GM12878 (cell line): Measurements from ENCODE around the gene HOATZ. TPM values are rescaled to one million over a fixed set of nuclear protein-coding genes. Genes with fewer than 3 reads are reported as not detected.
A peak's percentile ranks its signal among the peaks of the same experiment; 100 is the strongest.

Source experiments
- ATAC-seq: fragments of 200-7000 bp; cut with Tn5 transposase; 3 replicates; pipeline ENCODE4 v1.9.1; 2020; ENCODE audit warnings: mild to moderate bottlenecking, moderate library complexity
- BruUV-seq: library from RNA; stranded (reverse); fragments of 400-500 nt; replicated peaks from 2 replicates; lab custom pipeline; 2021; lab: Mats Ljungman, UMichigan
- CTCF ChIA-PET: fragments of 300-600 bp; sonication (Branson Sonifier 250); formaldehyde crosslinking; extraction: SDS; loops from one replicate; lab custom pipeline; 2021; ENCODE audit warnings: inconsistent platforms; lab: Yijun Ruan, JAX
- POLR2A ChIA-PET: fragments of 350-600 bp; formaldehyde crosslinking; extraction: SDS; loops from one replicate; lab custom pipeline; 2021; ENCODE audit warnings: inconsistent platforms; lab: Charles Lee
- RAD21 ChIA-PET: fragments of 300-600 bp; sonication (Branson Sonifier 250); formaldehyde crosslinking; loops from one replicate; lab custom pipeline; 2023; ENCODE audit warnings: antibody characterized with exemption; ENCODE audit not compliant: unreplicated experiment; lab: Charles Lee
- SMC1A ChIA-PET: fragments of 300-600 bp; sonication (Branson Sonifier 250); formaldehyde crosslinking; loops from one replicate; lab custom pipeline; 2023; ENCODE audit not compliant: unreplicated experiment, uncharacterized antibody; lab: Charles Lee
- DNase-seq: peaks from one replicate; pipeline ENCODE4 v3.0.0-alpha.2; 2011; ENCODE audit warnings: low read depth, low spot score
- FAIRE-seq: peaks from 3 replicates; lab custom pipeline; 2011; peaks lifted over from hg19 to GRCh38; lab: Jason Lieb, UNC
- H2AFZ ChIP-seq: 2 replicates; pipeline ENCODE4 v1.6.0; 2011; ENCODE audit warnings: low read depth, low read length, control low read depth; ENCODE audit not compliant: control insufficient read depth
- H3K27ac ChIP-seq: 2 replicates; pipeline ENCODE4 v1.5.1; 2011; ENCODE audit warnings: control low read depth; ENCODE audit not compliant: control insufficient read depth, insufficient read depth
- H3K27me3 ChIP-seq, 2 experiments: replicated peaks in 1 of 2; 2 replicates each; pipeline versions ENCODE4 v1.6.0 to v1.6.1; 2011; ENCODE audit warnings: low read length in 1 of 2; ENCODE audit not compliant: control insufficient read depth in 2 of 2, insufficient read depth in 2 of 2
- H3K36me3 ChIP-seq, 2 experiments: 2 replicates each; pipeline ENCODE4 v1.5.1; 2011; ENCODE audit warnings: low read length in 1 of 2; ENCODE audit not compliant: control insufficient read depth in 2 of 2, insufficient read depth in 2 of 2
- H3K4me1 ChIP-seq: 2 replicates; pipeline ENCODE4 v1.6.1; 2011; ENCODE audit warnings: mild to moderate bottlenecking, low read length, moderate library complexity, mixed read lengths; ENCODE audit not compliant: control insufficient read depth, insufficient read depth
- H3K4me2 ChIP-seq: 2 replicates; pipeline ENCODE4 v1.6.0; 2011; ENCODE audit warnings: control low read depth; ENCODE audit not compliant: control insufficient read depth, insufficient read depth
- H3K4me3 ChIP-seq: fragments of 200-600 bp; sonication (generic); 2 replicates; pipeline ENCODE4 v1.5.1; 2016
- H3K79me2 ChIP-seq: 2 replicates; pipeline ENCODE4 v1.6.0; 2011; ENCODE audit warnings: low read length; ENCODE audit not compliant: control insufficient read depth, insufficient read depth
- H3K9ac ChIP-seq: 2 replicates; pipeline ENCODE4 v1.8.0; 2011; ENCODE audit warnings: low read length, control low read depth, mixed read lengths; ENCODE audit not compliant: control insufficient read depth, insufficient read depth
- H3K9me3 ChIP-seq: replicated peaks from 3 replicates; pipeline ENCODE4 v1.5.1; 2011; ENCODE audit warnings: mild to moderate bottlenecking, low read length; ENCODE audit not compliant: control insufficient read depth, insufficient read depth
- H4K20me1 ChIP-seq: 2 replicates; pipeline ENCODE4 v1.6.0; 2011; ENCODE audit not compliant: control insufficient read depth, insufficient read depth
- BCL3 ChIP-seq: IDR thresholded peaks from 2 replicates; pipeline ENCODE4 v1.6.1; 2011; ENCODE audit warnings: borderline replicate concordance, low read depth, mild to moderate bottlenecking, moderate library complexity, low read length; ENCODE audit not compliant: insufficient read depth, poor library complexity, severe bottlenecking
- CBX5 ChIP-seq: sonication (generic); IDR thresholded peaks from 2 replicates; pipeline ENCODE4 v1.6.1; 2016; ENCODE audit warnings: low read depth, moderate library complexity, mild to moderate bottlenecking, inconsistent platforms
- CTCF ChIP-seq, 3 experiments: IDR thresholded peaks in 2 of 3; conservative IDR thresholded peaks in 1 of 3; 2 replicates each; pipeline ENCODE4 v1.5.1; 2011; ENCODE audit warnings: low read depth in 3 of 3, low read length in 3 of 3, mild to moderate bottlenecking in 3 of 3, control low read depth in 2 of 3, moderate library complexity in 2 of 3, inconsistent platforms in 1 of 3, mixed read lengths in 1 of 3; ENCODE audit not compliant: control insufficient read depth in 2 of 3, insufficient read depth in 1 of 3; ENCODE audit errors: extremely low read depth in 1 of 3
- E2F4 ChIP-seq: IDR thresholded peaks from 2 replicates; pipeline ENCODE4 v1.6.1; 2012; ENCODE audit warnings: low read depth, low read length, improper control_type of control experiment
- EED ChIP-seq: sonication (generic); IDR thresholded peaks from 2 replicates; pipeline ENCODE4 v1.6.1; 2016; ENCODE audit warnings: antibody characterized with exemption, low read depth
- FOXK2 ChIP-seq: fragments of 450-650 bp; IDR thresholded peaks from 2 replicates; pipeline ENCODE4 v1.6.1; 2017; ENCODE audit warnings: mild to moderate bottlenecking, moderate library complexity
- HDAC2 ChIP-seq: fragments of 200-600 bp; sonication (generic); IDR thresholded peaks from 2 replicates; pipeline ENCODE4 v1.6.1; 2017
- HDGF ChIP-seq: fragments of 450-650 bp; IDR thresholded peaks from 2 replicates; pipeline ENCODE4 v1.6.1; 2016; ENCODE audit warnings: antibody characterized with exemption
- MLLT1 ChIP-seq: fragments of 450-650 bp; IDR thresholded peaks from 2 replicates; pipeline ENCODE4 v1.6.1; 2016; ENCODE audit warnings: mild to moderate bottlenecking
- NFIC ChIP-seq: IDR thresholded peaks from 2 replicates; pipeline ENCODE4 v1.6.1; 2012; ENCODE audit warnings: low read depth, mild to moderate bottlenecking, inconsistent platforms, low read length, moderate library complexity
- NR2C1 ChIP-seq: fragments of 450-650 bp; IDR thresholded peaks from 2 replicates; pipeline ENCODE4 v1.6.1; 2017; ENCODE audit warnings: antibody characterized with exemption, mild to moderate bottlenecking, moderate library complexity
- RAD21 ChIP-seq: IDR thresholded peaks from 2 replicates; pipeline ENCODE4 v1.6.1; 2011; ENCODE audit warnings: mild to moderate bottlenecking, low read depth, low read length, moderate library complexity; ENCODE audit not compliant: insufficient read depth
- RB1 ChIP-seq: fragments of 450-650 bp; formaldehyde crosslinking; IDR thresholded peaks from 2 replicates; pipeline ENCODE4 v1.6.1; 2017; ENCODE audit warnings: mild to moderate bottlenecking, borderline replicate concordance
- RBBP5 ChIP-seq: fragments of 200-600 bp; sonication (generic); conservative IDR thresholded peaks from 2 replicates; pipeline ENCODE4 v1.6.1; 2016
- RFX5 ChIP-seq: IDR thresholded peaks from 2 replicates; pipeline ENCODE4 v1.6.1; 2011; ENCODE audit warnings: low read depth, low read length, improper control_type of control experiment
- SMC3 ChIP-seq: IDR thresholded peaks from 2 replicates; pipeline ENCODE4 v1.6.1; 2011; ENCODE audit warnings: low read length, improper control_type of control experiment, borderline replicate concordance
- STAT3 ChIP-seq: IDR thresholded peaks from 2 replicates; pipeline ENCODE4 v1.6.1; 2011; ENCODE audit warnings: low read depth, low read length, improper control_type of control experiment
- TARDBP ChIP-seq: IDR thresholded peaks from 2 replicates; pipeline ENCODE4 v1.6.1; 2016; ENCODE audit warnings: borderline replicate concordance
- WGBS: methylation state at CpG from one replicate; pipeline ENCODE4 v1.1.6; 2016; ENCODE audit warnings: low lambda C conversion rate; ENCODE audit not compliant: insufficient replicate concordance, insufficient coverage; ENCODE audit errors: missing lambda C conversion rate; 5-methylcytosine and 5-hydroxymethylcytosine counted together
- in situ Hi-C: fragments of 300-500 bp; cut with MboI; formaldehyde crosslinking; loops from 9 replicates; pipeline ENCODE4 v1.14.3; 2018; ENCODE audit warnings: mixed read lengths
- intact Hi-C: fragments of 100-400 bp; cut with micrococcal nuclease; formaldehyde crosslinking; loops from one replicate; pipeline ENCODE4 v1.14.2; 2022; ENCODE audit not compliant: unreplicated experiment
- polyA plus RNA-seq, 11 experiments: library from polyadenylated mRNA; depleted of rRNA in 4 of 11; unstranded in 6 of 11; stranded (reverse) in 5 of 11; fragments of >200 nt; fragmentation: Nextera tagmentation in 4 of 11; fragmentation: Illumina TruSeq in 1 of 11; extraction: Ambion mirVana in 4 of 11; extraction: Trizol in 1 of 11; gene quantifications; 1 replicate in 1 of 11; 2 replicates in 10 of 11; pipeline versions ENCODE4 v1.2.1 to v1.2.3, GENCODE V29; 2011 to 2016; ENCODE audit warnings: inconsistent platforms in 2 of 11, missing spikeins in 2 of 11, low read depth in 1 of 11
- total RNA-seq, 4 experiments: library from RNA; depleted of rRNA in 3 of 4; stranded (reverse); fragments of >200 nt in 3 of 4; fragmentation: Illumina TruSeq in 1 of 4; extraction: Trizol in 1 of 4; gene quantifications; 2 replicates each; pipeline versions ENCODE4 v1.2.1 to v1.2.3, GENCODE V29; 2013 to 2021

Gene HOATZ
- total and polyA plus RNA-seq, 10 of the 15 experiments (the other 5 are each of a cell fraction or from before 2014, with no cell fraction given): 0.28 TPM; not detected in 9

- TF ChIP-seq HDGF (no peak), E2F4 (no peak), STAT3 (no peak)
Measured at GRCh38 chr11:111585371-111585770, 70.8 kb downstream of the HOATZ start (continued).

GRCh38 chr11:111586388-111586831, 71.8 kb downstream of the HOATZ start:
- Histone ChIP-seq H3K9ac (no peak overlapping the region), H2AFZ (no peak overlapping the region)
- TF ChIP-seq TARDBP (no peak), CBX5 (no peak), HDAC2 (no peak), RB1 (no peak), RFX5 (no peak), NR2C1 (no peak), CTCF (IDR thresholded peaks at IDR 0.05 in 2 of 3, conservative IDR thresholded peaks at IDR 0.05 in 1 of 3; ENCODE audit: control insufficient read depth in 2 of 3, extremely low read depth in 1 of 3, insufficient read depth in 1 of 3, low read depth in 3 of 3, low read length in 3 of 3) (peak; percentile 53 to 74 (median 67)), MLLT1 (no peak), NFIC (no peak), RAD21 (peak; percentile 79), BCL3 (no peak), RBBP5 (no peak), EED (no peak), FOXK2 (no peak), SMC3 (peak; percentile 61; the same call in 1 of the 2 replicates)

More at GRCh38 chr11:111586388-111586831, 71.8 kb downstream of the HOATZ start:
- H3K27ac ChIP-seq: no peak overlapping the region
- H4K20me1 ChIP-seq: no peaks in the 10 kb centered on the region
- H3K27me3 ChIP-seq: no peaks in the 10 kb centered on the region; a peak in 1 of 4 replicates
- ChIA-PET CTCF (interaction anchor here (0.7 to 6.3 kb wide), 33 partner anchors 9 to 694 kb away, joined by 3 to 94 read pairs (median 4); no protein-coding TSS in a partner anchor), SMC1A (interaction anchor here (0.8 to 4.0 kb wide), 19 partner anchors 11 to 266 kb away, joined by 3 to 54 read pairs (median 5); partner anchors contain the start of gene SIK2), POLR2A (interaction anchor here (1.4 to 1.5 kb wide), 2 partner anchors 12 to 190 kb away, joined by 4 to 5 read pairs; no protein-coding TSS in a partner anchor), RAD21 (interaction anchor here (0.9 to 7.3 kb wide), 10 partner anchors 11 to 256 kb away, joined by 3 to 65 read pairs (median 9); partner anchors contain the start of genes PPP2R1B and SIK2)
- WGBS: 6% methylated on average over 1 of the region's 1 CpG
- no peak for DNase-seq
- peak; percentile 84 for ATAC-seq
- FAIRE-seq: peak; percentile 81
- H3K79me2 ChIP-seq: no peaks in the 10 kb centered on the region
- in situ Hi-C loops (no loop called here), intact Hi-C loops (loop anchor here (1.0 kb wide), 2 partner anchors 191 to 255 kb away; no protein-coding TSS in a partner anchor)
- no peak overlapping the region for H3K4me3 ChIP-seq
- H3K4me1 ChIP-seq: no peaks in the 10 kb centered on the region; the same call in 1 of the 2 replicates
- BruUV-seq: no TSS peak
- no peaks in the 10 kb centered on the region for H3K9me3 ChIP-seq
- H3K36me3 ChIP-seq: no peaks in the 10 kb centered on the region
- no peak overlapping the region for H3K4me2 ChIP-seq
